WTC11 (cell line): ENCODE data around the gene SRSF8.

Experiments
- ATF3 ChIP-seq: sonication (generic); formaldehyde crosslinking; conservative IDR thresholded peaks from 2 replicates; pipeline ENCODE4 v1.8.1; 2022; ENCODE audit warnings: mild to moderate bottlenecking, missing genetic modification reagents
- CREM ChIP-seq: sonication (generic); formaldehyde crosslinking; IDR thresholded peaks from 2 replicates; pipeline ENCODE4 v1.8.1; 2022; ENCODE audit warnings: mild to moderate bottlenecking, missing genetic modification reagents, moderate library complexity
- CTCF ChIP-seq: fragments of 200-600 bp; IDR thresholded peaks from 2 replicates; pipeline ENCODE4 v1.8.0; 2022; ENCODE audit warnings: antibody characterized with exemption
- E2F1 ChIP-seq: sonication (generic); formaldehyde crosslinking; IDR thresholded peaks from 2 replicates; pipeline ENCODE4 v1.8.0; 2022; ENCODE audit warnings: mild to moderate bottlenecking, missing genetic modification reagents
- ELF4 ChIP-seq: sonication (generic); formaldehyde crosslinking; IDR thresholded peaks from 2 replicates; pipeline ENCODE4 v1.8.1; 2022; ENCODE audit warnings: low read depth, mild to moderate bottlenecking, moderate library complexity, missing genetic modification reagents
- FOXJ3 ChIP-seq: sonication (generic); formaldehyde crosslinking; IDR thresholded peaks from 2 replicates; pipeline ENCODE4 v1.9.0; 2021; ENCODE audit warnings: missing genetic modification reagents, mild to moderate bottlenecking, borderline replicate concordance
- HMGXB4 ChIP-seq: sonication (generic); formaldehyde crosslinking; IDR thresholded peaks from 2 replicates; pipeline ENCODE4 v1.8.1; 2023; ENCODE audit warnings: mild to moderate bottlenecking, moderate library complexity, missing genetic modification reagents
- JUN ChIP-seq: sonication (generic); formaldehyde crosslinking; IDR thresholded peaks from 2 replicates; pipeline ENCODE4 v1.8.0; 2023; ENCODE audit warnings: mild to moderate bottlenecking, missing genetic modification reagents
- MAX ChIP-seq: sonication (generic); formaldehyde crosslinking; IDR thresholded peaks from 2 replicates; pipeline ENCODE4 v1.8.0; 2022; ENCODE audit warnings: mild to moderate bottlenecking, missing genetic modification reagents
- MLX ChIP-seq: sonication (generic); formaldehyde crosslinking; IDR thresholded peaks from 2 replicates; pipeline ENCODE4 v1.8.1; 2023; ENCODE audit warnings: mild to moderate bottlenecking, missing genetic modification reagents, moderate library complexity
- NFYB ChIP-seq: sonication (generic); formaldehyde crosslinking; conservative IDR thresholded peaks from 2 replicates; pipeline ENCODE4 v1.8.0; 2022; ENCODE audit warnings: low read depth, missing genetic modification reagents
- PRDM15 ChIP-seq: sonication (generic); formaldehyde crosslinking; IDR thresholded peaks from 2 replicates; pipeline ENCODE4 v1.8.0; 2022; ENCODE audit warnings: missing genetic modification reagents
- ZNF512 ChIP-seq: sonication (generic); formaldehyde crosslinking; IDR thresholded peaks from 2 replicates; pipeline ENCODE4 v1.8.1; 2022; ENCODE audit warnings: missing genetic modification reagents, borderline replicate concordance
- ZSCAN18 ChIP-seq: fragments of 250-450 bp; sonication (Bioruptor Pico); IDR thresholded peaks from 2 replicates; pipeline ENCODE4 v2.1.2; 2022; ENCODE audit warnings: mild to moderate bottlenecking, moderate library complexity

GRCh38 chr11:95081010-95081409 lies 14.3 kb downstream of the SRSF8 start:
- TF ChIP-seq CTCF (no peak), ELF4 (CRISPR knock-in tag) (no peak), CREM (CRISPR knock-in tag) (no peak), MAX (CRISPR knock-in tag) (no peak), NFYB (CRISPR knock-in tag) (no peak), JUN (CRISPR knock-in tag) (no peak), ATF3 (no peak), ZNF512 (CRISPR knock-in tag) (no peak), E2F1 (CRISPR knock-in tag) (no peak), PRDM15 (CRISPR knock-in tag) (no peak), MLX (CRISPR knock-in tag) (no peak), HMGXB4 (CRISPR knock-in tag) (no peak), FOXJ3 (CRISPR knock-in tag) (no peak), ZSCAN18 (CRISPR knock-in tag) (no peak)
